ENCODE data around the gene IGF2R. TPM values are rescaled to one million over a fixed set of nuclear protein-coding genes. Genes with fewer than 3 reads are reported as not detected.

IGF2R gene
- total RNA-seq, 1 experiment from 2014 or later: 160 TPM

- H3K27me3 Mint-ChIP-seq (ENCODE audit: insufficient read depth, unreplicated experiment): no peaks in the 10 kb centered on the region
- BruUV-seq (replicated peaks): no TSS peak
- POLR2A ChIA-PET: interaction anchor here (0.7 to 1.0 kb wide), 2 partner anchors 20 to 53 kb away, joined by 3 to 5 read pairs; no protein-coding TSS in a partner anchor
- CTCF ChIA-PET: no interaction called here
- DNase-seq (ENCODE audit: unreplicated experiment): no peak
- no peak overlapping the region for H3K4me3 Mint-ChIP-seq (ENCODE audit: unreplicated experiment)
- H3K27ac Mint-ChIP-seq (ENCODE audit: low read depth, unreplicated experiment): no peak overlapping the region
- intact Hi-C loops (cut with micrococcal nuclease): no loop called here
- no peaks in the 10 kb centered on the region for H3K9me3 Mint-ChIP-seq (ENCODE audit: unreplicated experiment)
- H3K36me3 Mint-ChIP-seq (ENCODE audit: insufficient read depth, unreplicated experiment): peaks cover 28% of the 10 kb centered on the region
- TF ChIP-seq CTCF (IDR thresholded peaks at IDR 0.05; ENCODE audit: unreplicated experiment): no peak
- peaks cover 35% of the 10 kb centered on the region for H3K4me1 Mint-ChIP-seq (ENCODE audit: insufficient read depth, unreplicated experiment)
These were observed 35.1 kb downstream of the IGF2R start for GRCh38 chr6:160004018-160004417.

GRCh38 chr6:160004419-160005175 is 35.7 kb downstream of the IGF2R start:
- no peaks in the 10 kb centered on the region for H3K9me3 Mint-ChIP-seq (ENCODE audit: unreplicated experiment)
- intact Hi-C loops (cut with micrococcal nuclease): no loop called here
- no peak for TF ChIP-seq CTCF (IDR thresholded peaks at IDR 0.05; ENCODE audit: unreplicated experiment)
- H3K36me3 Mint-ChIP-seq (ENCODE audit: insufficient read depth, unreplicated experiment): peaks cover 26% of the 10 kb centered on the region
- DNase-seq (ENCODE audit: unreplicated experiment): no peak
- ChIA-PET POLR2A (interaction anchor here (1.0 to 1.1 kb wide), 2 partner anchors 12 to 21 kb away, joined by 3 to 5 read pairs; no protein-coding TSS in a partner anchor), CTCF (interaction anchor here (0.6 kb wide), 1 partner anchor 13 kb away, joined by 3 read pairs; no protein-coding TSS in a partner anchor)
- H3K4me3 Mint-ChIP-seq (ENCODE audit: unreplicated experiment): no peak overlapping the region
- H3K27me3 Mint-ChIP-seq (ENCODE audit: insufficient read depth, unreplicated experiment): no peaks in the 10 kb centered on the region
- no TSS peak for BruUV-seq (replicated peaks)
- H3K27ac Mint-ChIP-seq (ENCODE audit: low read depth, unreplicated experiment): no peak overlapping the region
- peaks cover 29% of the 10 kb centered on the region for H3K4me1 Mint-ChIP-seq (ENCODE audit: insufficient read depth, unreplicated experiment)

GRCh38 chr6:160005211-160005610 is 36.3 kb downstream of the IGF2R start:
- H3K4me1 Mint-ChIP-seq (ENCODE audit: insufficient read depth, unreplicated experiment): peaks cover 23% of the 10 kb centered on the region
- peaks cover 25% of the 10 kb centered on the region for H3K36me3 Mint-ChIP-seq (ENCODE audit: insufficient read depth, unreplicated experiment)
- no peaks in the 10 kb centered on the region for H3K27me3 Mint-ChIP-seq (ENCODE audit: insufficient read depth, unreplicated experiment)
- no peak overlapping the region for H3K4me3 Mint-ChIP-seq (ENCODE audit: unreplicated experiment)
- POLR2A ChIA-PET: interaction anchor here (1.1 kb wide), 1 partner anchor 12 kb away, joined by 3 read pairs; no protein-coding TSS in a partner anchor
- CTCF ChIA-PET: interaction anchor here (0.6 kb wide), 1 partner anchor 14 kb away, joined by 3 read pairs; no protein-coding TSS in a partner anchor
- no TSS peak for BruUV-seq (replicated peaks)
- DNase-seq (ENCODE audit: unreplicated experiment): no peak
- no peak for TF ChIP-seq CTCF (IDR thresholded peaks at IDR 0.05; ENCODE audit: unreplicated experiment)
- no peak overlapping the region for H3K27ac Mint-ChIP-seq (ENCODE audit: low read depth, unreplicated experiment)
- no peaks in the 10 kb centered on the region for H3K9me3 Mint-ChIP-seq (ENCODE audit: unreplicated experiment)
- intact Hi-C loops (cut with micrococcal nuclease): no loop called here

GRCh38 chr6:160005861-160006540 is 37.1 kb downstream of the IGF2R start:
- peaks cover 19% of the 10 kb centered on the region for H3K36me3 Mint-ChIP-seq (ENCODE audit: insufficient read depth, unreplicated experiment)
- no peak overlapping the region for H3K27ac Mint-ChIP-seq (ENCODE audit: low read depth, unreplicated experiment)
- H3K27me3 Mint-ChIP-seq (ENCODE audit: insufficient read depth, unreplicated experiment): no peaks in the 10 kb centered on the region
- no peak for TF ChIP-seq CTCF (IDR thresholded peaks at IDR 0.05; ENCODE audit: unreplicated experiment)
- CTCF ChIA-PET: interaction anchor here (0.7 kb wide), 1 partner anchor 52 kb away, joined by 4 read pairs; no protein-coding TSS in a partner anchor
- H3K4me1 Mint-ChIP-seq (ENCODE audit: insufficient read depth, unreplicated experiment): peaks cover 17% of the 10 kb centered on the region
- no peaks in the 10 kb centered on the region for H3K9me3 Mint-ChIP-seq (ENCODE audit: unreplicated experiment)
- no peak overlapping the region for H3K4me3 Mint-ChIP-seq (ENCODE audit: unreplicated experiment)
- intact Hi-C loops (cut with micrococcal nuclease): no loop called here
- BruUV-seq (replicated peaks): no TSS peak
- DNase-seq (ENCODE audit: unreplicated experiment): no peak
- POLR2A ChIA-PET: interaction anchor here (0.9 kb wide), 1 partner anchor 37 kb away, joined by 3 read pairs; no protein-coding TSS in a partner anchor
